ENCODE data around the gene GDF7.
A peak's percentile ranks its signal among the peaks of the same experiment; 100 is the strongest.

- TF ChIP-seq ATF3 (IDR thresholded peaks at IDR 0.05; ENCODE audit: insufficient read depth, low read depth, low read length) (no peak), CTCF (IDR thresholded peaks at IDR 0.05; ENCODE audit: control extremely low read depth in 1 of 3, insufficient read depth in 1 of 3, low read depth in 1 of 3, low read length in 3 of 3) (peak in 1 of 3 experiments; percentile 22; a peak in 2 of 4 replicates), POLR2AphosphoS5 (IDR thresholded peaks at IDR 0.05; ENCODE audit: low read depth, low read length) (no peak), BACH1 (IDR thresholded peaks at IDR 0.05; ENCODE audit: low read length) (no peak), SP2 (IDR thresholded peaks at IDR 0.05; ENCODE audit: low read length) (no peak)
Observed at GRCh38 chr2:20675701-20676352, 8.9 kb downstream of the GDF7 start.

All from H1 (cell line).